K562 (cell line): ENCODE results near the gene PDZRN4.

Experiments
- CBFB ChIP-seq: sonication (generic); formaldehyde crosslinking; IDR thresholded peaks from 2 replicates; pipeline ENCODE4 v1.4.0; 2020; ENCODE audit warnings: mild to moderate bottlenecking, missing genetic modification reagents
- CTCF ChIP-seq, 3 experiments: IDR thresholded peaks in 2 of 3; conservative IDR thresholded peaks in 1 of 3; 2 replicates each; pipeline ENCODE4 v1.5.1; 2011 to 2012; ENCODE audit warnings: low read length in 3 of 3, mild to moderate bottlenecking in 3 of 3, control low read depth in 2 of 3, improper control_type of control experiment in 1 of 3, inconsistent platforms in 1 of 3, low read depth in 1 of 3, mixed read lengths in 1 of 3, moderate library complexity in 1 of 3; ENCODE audit not compliant: insufficient read depth in 2 of 3
- ETS1 ChIP-seq: conservative IDR thresholded peaks from 2 replicates; pipeline ENCODE4 v1.6.1; 2011; ENCODE audit warnings: low read depth, mild to moderate bottlenecking, low read length; ENCODE audit not compliant: control insufficient read depth
- EZH2 ChIP-seq: IDR thresholded peaks from 2 replicates; pipeline ENCODE4 v1.6.1; 2012; ENCODE audit warnings: low read depth, mild to moderate bottlenecking, inconsistent platforms, low read length, borderline replicate concordance
- FOS ChIP-seq: IDR thresholded peaks from 3 replicates; pipeline ENCODE4 v1.6.1; 2011; ENCODE audit not compliant: insufficient read length; ENCODE audit errors: extremely low read depth
- HDAC6 ChIP-seq: IDR thresholded peaks from 2 replicates; pipeline ENCODE4 v1.6.1; 2012; ENCODE audit warnings: low read depth, mild to moderate bottlenecking, control low read depth, inconsistent platforms, low read length, moderate library complexity
- HNRNPL ChIP-seq: fragments of 200-400 bp; formaldehyde crosslinking; IDR thresholded peaks from 2 replicates; pipeline ENCODE4 v1.6.1; 2017; ENCODE audit warnings: low read depth, mild to moderate bottlenecking, low read length
- HOMEZ ChIP-seq: fragments of 250-450 bp; sonication (Bioruptor Pico); IDR thresholded peaks from 2 replicates; pipeline ENCODE4 v1.4.0; 2020; ENCODE audit warnings: mild to moderate bottlenecking, moderate library complexity
- JUND ChIP-seq, 2 experiments: IDR thresholded peaks; 2 replicates in 1 of 2; 3 replicates in 1 of 2; pipeline ENCODE4 v1.6.1; 2011; ENCODE audit warnings: borderline replicate concordance in 2 of 2, low read depth in 2 of 2, low read length in 2 of 2, improper control_type of control experiment in 1 of 2, missing biosample characterization in 1 of 2, missing genetic modification characterization in 1 of 2, missing genetic modification reagents in 1 of 2
- MXI1 ChIP-seq: IDR thresholded peaks from 2 replicates; pipeline ENCODE4 v1.6.1; 2011; ENCODE audit warnings: low read depth, mild to moderate bottlenecking, improper control_type of control experiment, low read length
- NR2C2 ChIP-seq, 2 experiments: fragments of 200-800 bp in 1 of 2; sonication (Bioruptor generic) in 1 of 2; sonication (generic) in 1 of 2; formaldehyde crosslinking in 1 of 2; IDR thresholded peaks; 2 replicates each; pipeline versions ENCODE4 v1.6.1 to v1.8.0; 2016 to 2022; ENCODE audit warnings: mild to moderate bottlenecking in 1 of 2, missing compliant biosample characterization in 1 of 2, missing genetic modification characterization in 1 of 2, missing genetic modification reagents in 1 of 2
- PRPF4 ChIP-seq: fragments of 200-400 bp; formaldehyde crosslinking; IDR thresholded peaks from one replicate; pipeline ENCODE4 v1.6.1; 2017; ENCODE audit warnings: low read length, low read depth, mild to moderate bottlenecking; ENCODE audit not compliant: insufficient read depth, poor library complexity, severe bottlenecking
- STAT5B ChIP-seq: fragments of 250-450 bp; sonication (Bioruptor Pico); IDR thresholded peaks from 2 replicates; pipeline ENCODE4 v1.8.0; 2021; ENCODE audit warnings: mild to moderate bottlenecking, inconsistent platforms

- no peak for TF ChIP-seq MXI1
- TF ChIP-seq JUND (IDR thresholded peaks at IDR 0.05; ENCODE audit: borderline replicate concordance, low read depth, low read length) = no peak
- TF ChIP-seq JUND (tag; IDR thresholded peaks at IDR 0.05; ENCODE audit: borderline replicate concordance, low read depth, low read length) = no peak
- no peak for TF ChIP-seq FOS
- TF ChIP-seq PRPF4 = no peak
- TF ChIP-seq CTCF (IDR thresholded peaks at IDR 0.05 in 2 of 3, conservative IDR thresholded peaks at IDR 0.05 in 1 of 3; ENCODE audit: insufficient read depth in 2 of 3, low read depth in 1 of 3, low read length in 3 of 3) = no peak
- no peak for TF ChIP-seq HOMEZ (CRISPR knock-in tag)
- TF ChIP-seq ETS1 = no peak
- no peak for TF ChIP-seq NR2C2 (CRISPR knock-in tag; IDR thresholded peaks at IDR 0.05)
- no peak for TF ChIP-seq NR2C2 (tag; IDR thresholded peaks at IDR 0.05)
- TF ChIP-seq EZH2 = no peak
- no peak for TF ChIP-seq HNRNPL
- TF ChIP-seq STAT5B (CRISPR knock-in tag) = no peak
- no peak for TF ChIP-seq CBFB (CRISPR knock-in tag)
- TF ChIP-seq HDAC6 = no peak
Measured at GRCh38 chr12:41531147-41531829, 343.2 kb downstream of the PDZRN4 start.
